ENCODE results near the gene SETD6.
A peak's percentile ranks its signal among the peaks of the same experiment; 100 is the strongest.
"Not testable (repeated sequence)": the region's sequence is repeated elsewhere in the genome, so short reads cannot be mapped to it uniquely, and the experiment has no call there.

SETD6 gene

GRCh38 chr16:58556678-58557077 lies 41.4 kb downstream of the SETD6 start:
- peaks cover 38% of the 10 kb centered on the region for H3K79me2 ChIP-seq (ENCODE audit: low read length)
- H3K9ac ChIP-seq (ENCODE audit: low read length), result no peak overlapping the region
- H3K27me3 ChIP-seq (replicated peaks; ENCODE audit: insufficient read depth, low read length), result no peaks in the 10 kb centered on the region
- no peak for DNase-seq
- H3K27ac ChIP-seq (ENCODE audit: low read length), result no peak overlapping the region
- no peaks in the 10 kb centered on the region for H3K9me2 ChIP-seq (replicated peaks; ENCODE audit: insufficient read depth, low read length)
- no peaks in the 10 kb centered on the region for H4K20me1 ChIP-seq (ENCODE audit: insufficient read depth, low read length)
- H3K4me1 ChIP-seq (ENCODE audit: low read length), result no peaks in the 10 kb centered on the region
- H3K9me3 ChIP-seq (replicated peaks; ENCODE audit: insufficient read depth, low read length), result no peaks in the 10 kb centered on the region
- TF ChIP-seq CTCF (IDR thresholded peaks at IDR 0.05; ENCODE audit: low read length), result no peak
- no peak for TF ChIP-seq EZH2 (optimal IDR thresholded peaks at IDR 0.05; ENCODE audit: low read depth, low read length)
- TF ChIP-seq EZH2phosphoT487 (IDR thresholded peaks at IDR 0.05; ENCODE audit: low read length), result no peak
- no peak overlapping the region for H2AFZ ChIP-seq (ENCODE audit: low read length)
- H3K36me3 ChIP-seq (replicated peaks; ENCODE audit: insufficient read depth, low read length), result peaks cover 19% of the 10 kb centered on the region; the same call in 1 of the 2 replicates
- no peak overlapping the region for H3K4me3 ChIP-seq (ENCODE audit: low read length)
- H3F3A ChIP-seq (ENCODE audit: insufficient read depth, low read length), result no peaks in the 10 kb centered on the region
- H3K4me2 ChIP-seq (ENCODE audit: low read depth, low read length), result no peak overlapping the region

- H3K4me1 ChIP-seq (ENCODE audit: low read length), result no peaks in the 10 kb centered on the region
- no peak for DNase-seq
- no peaks in the 10 kb centered on the region for H3F3A ChIP-seq (ENCODE audit: insufficient read depth, low read length)
- H3K36me3 ChIP-seq (replicated peaks; ENCODE audit: insufficient read depth, low read length), result peaks cover 19% of the 10 kb centered on the region; the same call in 1 of the 2 replicates
- no peaks in the 10 kb centered on the region for H3K9me2 ChIP-seq (replicated peaks; ENCODE audit: insufficient read depth, low read length)
- H3K27ac ChIP-seq (ENCODE audit: low read length), result no peak overlapping the region
- no peaks in the 10 kb centered on the region for H3K9me3 ChIP-seq (replicated peaks; ENCODE audit: insufficient read depth, low read length)
- no peaks in the 10 kb centered on the region; the same call in 1 of the 2 replicates for H4K20me1 ChIP-seq (ENCODE audit: insufficient read depth, low read length)
- no peak overlapping the region for H3K4me2 ChIP-seq (ENCODE audit: low read depth, low read length)
- no peak overlapping the region for H3K4me3 ChIP-seq (ENCODE audit: low read length)
- no peaks in the 10 kb centered on the region for H3K27me3 ChIP-seq (replicated peaks; ENCODE audit: insufficient read depth, low read length)
- H3K9ac ChIP-seq (ENCODE audit: low read length), result no peak overlapping the region
- H2AFZ ChIP-seq (ENCODE audit: low read length), result no peak overlapping the region
- no peak for TF ChIP-seq CTCF (IDR thresholded peaks at IDR 0.05; ENCODE audit: low read length)
- no peak for TF ChIP-seq EZH2phosphoT487 (IDR thresholded peaks at IDR 0.05; ENCODE audit: low read length)
- no peak for TF ChIP-seq EZH2 (optimal IDR thresholded peaks at IDR 0.05; ENCODE audit: low read depth, low read length)
- peaks cover 75% of the 10 kb centered on the region for H3K79me2 ChIP-seq (ENCODE audit: low read length)
Measured at GRCh38 chr16:58563235-58563634, 47.9 kb downstream of the SETD6 start.

GRCh38 chr16:58563775-58564174 lies 48.5 kb downstream of the SETD6 start:
- no peak for DNase-seq
- Histone ChIP-seq H3F3A (ENCODE audit: insufficient read depth, low read length) (no peaks in the 10 kb centered on the region), H3K4me1 (ENCODE audit: low read length) (no peaks in the 10 kb centered on the region), H3K9me2 (replicated peaks; ENCODE audit: insufficient read depth, low read length) (no peaks in the 10 kb centered on the region), H4K20me1 (ENCODE audit: insufficient read depth, low read length) (no peaks in the 10 kb centered on the region; the same call in 1 of the 2 replicates), H3K27ac (ENCODE audit: low read length) (no peak overlapping the region), H3K36me3 (replicated peaks; ENCODE audit: insufficient read depth, low read length) (peaks cover 15% of the 10 kb centered on the region; the same call in 1 of the 2 replicates), H3K79me2 (ENCODE audit: low read length) (peaks cover 73% of the 10 kb centered on the region), H2AFZ (ENCODE audit: low read length) (no peak overlapping the region), H3K27me3 (replicated peaks; ENCODE audit: insufficient read depth, low read length) (no peaks in the 10 kb centered on the region), H3K4me2 (ENCODE audit: low read depth, low read length) (no peak overlapping the region), H3K4me3 (ENCODE audit: low read length) (no peak overlapping the region), H3K9ac (ENCODE audit: low read length) (no peak overlapping the region), H3K9me3 (replicated peaks; ENCODE audit: insufficient read depth, low read length) (no peaks in the 10 kb centered on the region)
- TF ChIP-seq CTCF (IDR thresholded peaks at IDR 0.05; ENCODE audit: low read length), result 0 out of 2 replicates have a peak, but pooled peaks have one; percentile 6
- TF ChIP-seq EZH2phosphoT487 (IDR thresholded peaks at IDR 0.05; ENCODE audit: low read length), result no peak

- H3K9ac ChIP-seq (ENCODE audit: low read length); H3K4me3 ChIP-seq (ENCODE audit: low read length); H4K20me1 ChIP-seq (ENCODE audit: insufficient read depth, low read length); H3K4me2 ChIP-seq (ENCODE audit: low read depth, low read length); H3F3A ChIP-seq (ENCODE audit: insufficient read depth, low read length); H3K9me3 ChIP-seq (replicated peaks; ENCODE audit: insufficient read depth, low read length); DNase-seq; H3K27me3 ChIP-seq (replicated peaks; ENCODE audit: insufficient read depth, low read length); H3K27ac ChIP-seq (ENCODE audit: low read length); H3K9me2 ChIP-seq (replicated peaks; ENCODE audit: insufficient read depth, low read length); H3K4me1 ChIP-seq (ENCODE audit: low read length); H2AFZ ChIP-seq (ENCODE audit: low read length): not testable (repeated sequence)
- Histone ChIP-seq H3K79me2 (ENCODE audit: low read length) (peaks cover 79% of the 10 kb centered on the region), H3K36me3 (replicated peaks; ENCODE audit: insufficient read depth, low read length) (peaks cover 14% of the 10 kb centered on the region; the same call in 1 of the 2 replicates)
Measured at GRCh38 chr16:58565697-58566096, 50.4 kb downstream of the SETD6 start.

All from MM.1S (cell line).